Duodenal mucosa (tissue), 2 donors: ENCODE results near the gene GPR63.

ENCODE experiments used
- H3K27ac ChIP-seq: one replicate; pipeline ENCODE4 v1.7.0; 2013; ENCODE audit warnings: low read depth, low read length
- H3K27me3 ChIP-seq, 2 donors: one replicate each; pipeline ENCODE4 v1.7.0; 2013; ENCODE audit warnings: low read length in 2 of 2, control low read depth in 1 of 2; ENCODE audit not compliant: insufficient read depth in 2 of 2, control insufficient read depth in 1 of 2
- H3K36me3 ChIP-seq, 2 donors: one replicate each; pipeline ENCODE4 v1.7.0; 2013; ENCODE audit warnings: low read length in 2 of 2, control low read depth in 1 of 2; ENCODE audit not compliant: insufficient read depth in 2 of 2, control insufficient read depth in 1 of 2
- H3K4me1 ChIP-seq, 2 donors: one replicate each; pipeline ENCODE4 v1.7.0; 2013; ENCODE audit warnings: low read length in 2 of 2, control low read depth in 1 of 2; ENCODE audit not compliant: insufficient read depth in 2 of 2, control insufficient read depth in 1 of 2
- H3K4me3 ChIP-seq, 2 donors: one replicate each; pipeline ENCODE4 v1.7.0; 2013; ENCODE audit warnings: low read length in 2 of 2, low read depth in 1 of 2
- H3K9ac ChIP-seq, 2 donors: one replicate each; pipeline ENCODE4 v1.7.0; 2013; ENCODE audit warnings: low read length in 2 of 2, low read depth in 1 of 2
- H3K9me3 ChIP-seq, 2 donors: one replicate each; pipeline ENCODE4 v1.7.0; 2013; ENCODE audit warnings: low read length in 2 of 2, control low read depth in 1 of 2; ENCODE audit not compliant: control insufficient read depth in 1 of 2

The GPR63 gene

DNA sequence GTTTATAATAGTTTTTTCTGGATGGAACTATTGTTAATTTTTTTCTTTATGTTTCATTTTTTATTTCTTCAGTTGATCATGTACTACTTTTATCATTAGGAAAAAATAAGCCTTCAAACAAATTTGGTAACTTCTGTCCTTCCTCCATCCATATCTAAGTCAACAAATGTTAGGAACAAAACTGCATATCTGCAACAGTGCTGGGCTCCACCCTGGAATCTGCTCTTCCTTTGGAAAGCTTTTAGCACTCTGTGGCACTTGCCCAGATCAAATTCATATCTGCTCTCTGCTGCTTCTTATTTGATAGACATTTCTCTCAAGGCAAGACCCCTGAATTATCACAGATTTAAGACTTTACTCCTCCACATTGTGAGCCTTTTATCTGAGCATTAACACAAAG lies 24.3 kb upstream of the GPR63 start:
- H3K9me3 ChIP-seq, result no peaks in the 10 kb centered on the region
- no peak overlapping the region for H3K27ac ChIP-seq
- H3K27me3 ChIP-seq, result no peaks in the 10 kb centered on the region
- no peak overlapping the region for H3K9ac ChIP-seq
- no peaks in the 10 kb centered on the region for H3K4me1 ChIP-seq
- no peaks in the 10 kb centered on the region for H3K36me3 ChIP-seq
- no peak overlapping the region for H3K4me3 ChIP-seq

DNA sequence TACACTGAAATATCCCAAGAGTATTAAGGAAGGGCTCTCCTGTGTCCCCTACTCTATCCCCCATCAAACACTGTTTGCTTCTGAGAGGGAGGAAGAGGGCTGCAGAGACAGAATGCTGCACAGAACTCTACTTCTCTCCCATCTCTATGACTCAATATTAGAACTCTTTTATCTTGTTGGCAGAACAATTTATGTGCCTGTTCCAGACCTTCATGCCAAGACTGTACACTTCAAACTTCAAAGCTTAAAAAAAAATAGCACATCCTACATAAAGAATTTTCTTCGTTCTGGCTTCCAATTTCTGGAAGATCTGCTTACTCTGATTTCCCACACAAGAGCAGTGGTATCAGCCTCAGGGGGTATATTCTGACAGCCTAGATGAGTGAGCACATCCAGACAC lies 19.6 kb upstream of the GPR63 start:
- Histone ChIP-seq H3K9ac (no peak overlapping the region), H3K36me3 (no peaks in the 10 kb centered on the region), H3K9me3 (no peaks in the 10 kb centered on the region), H3K27me3 (no peaks in the 10 kb centered on the region), H3K4me1 (no peaks in the 10 kb centered on the region), H3K27ac (no peak overlapping the region), H3K4me3 (no peak overlapping the region)

DNA sequence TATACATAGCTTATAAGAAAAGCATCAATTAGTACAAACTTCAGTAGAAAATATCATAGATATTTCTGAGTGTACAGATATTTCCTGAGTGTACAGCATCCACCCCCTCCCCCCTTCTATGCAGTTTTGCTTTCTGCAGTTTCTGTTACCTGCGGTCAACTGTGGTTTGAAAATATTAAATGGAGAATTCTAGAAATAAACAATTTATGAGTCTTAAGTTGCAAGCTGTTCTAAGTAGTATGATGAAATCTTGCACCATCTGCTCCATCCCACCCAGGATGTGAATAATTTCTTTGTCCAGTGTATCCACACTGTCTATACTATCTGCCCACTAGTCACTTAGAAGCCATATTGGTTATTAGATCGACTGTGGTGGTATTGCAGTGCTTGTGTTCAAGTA lies 15.8 kb upstream of the GPR63 start:
- Histone ChIP-seq H3K4me1 (no peaks in the 10 kb centered on the region), H3K9me3 (no peaks in the 10 kb centered on the region), H3K27me3 (no peaks in the 10 kb centered on the region), H3K36me3 (no peaks in the 10 kb centered on the region), H3K9ac (no peak overlapping the region), H3K4me3 (no peak overlapping the region), H3K27ac (no peak overlapping the region)

DNA sequence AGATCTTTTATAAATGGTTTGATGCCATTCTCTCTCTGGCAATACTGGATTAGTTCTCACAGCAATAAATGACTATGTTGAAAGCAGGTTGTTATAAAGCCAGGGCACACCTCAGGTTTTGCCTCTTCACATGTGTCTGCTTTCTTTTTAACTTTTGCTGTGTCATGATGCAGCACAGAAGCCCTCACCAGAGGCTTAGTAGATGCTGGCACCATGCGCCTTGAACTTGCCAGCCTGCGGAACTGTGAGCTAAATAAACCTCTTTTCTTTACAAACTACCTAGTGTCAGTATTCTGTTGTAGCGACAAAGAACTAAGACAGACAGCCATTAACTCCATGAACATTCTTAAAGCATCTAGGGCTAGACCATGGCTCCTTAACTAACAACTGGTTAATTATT lies 15.3 kb upstream of the GPR63 start:
- no peaks in the 10 kb centered on the region for H3K36me3 ChIP-seq
- H3K4me3 ChIP-seq, result no peak overlapping the region
- no peaks in the 10 kb centered on the region for H3K9me3 ChIP-seq
- H3K9ac ChIP-seq, result no peak overlapping the region
- H3K27ac ChIP-seq, result no peak overlapping the region
- no peaks in the 10 kb centered on the region for H3K4me1 ChIP-seq
- no peaks in the 10 kb centered on the region for H3K27me3 ChIP-seq

DNA sequence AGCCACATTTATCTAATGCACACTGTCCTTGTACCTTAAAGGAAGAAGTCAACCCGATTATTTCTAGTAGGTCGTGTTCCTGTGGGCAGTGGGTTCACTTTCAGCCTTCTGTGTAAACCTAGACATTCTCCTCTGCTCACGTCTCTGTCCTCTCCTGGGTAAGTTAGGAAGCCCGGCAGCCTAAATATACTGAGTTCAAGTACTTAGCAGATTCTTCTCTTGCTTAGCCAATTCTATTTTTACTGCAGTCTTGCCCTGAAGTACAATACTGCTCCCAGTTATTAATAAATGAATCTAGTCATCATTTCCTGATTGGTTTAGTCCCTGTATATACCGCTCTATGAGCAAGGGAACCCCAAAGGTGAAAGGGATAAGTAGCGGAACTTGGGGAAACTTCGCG lies 14.6 kb upstream of the GPR63 start:
- Histone ChIP-seq H3K36me3 (no peaks in the 10 kb centered on the region), H3K27me3 (no peaks in the 10 kb centered on the region), H3K27ac (no peak overlapping the region), H3K9ac (no peak overlapping the region), H3K4me3 (no peak overlapping the region), H3K4me1 (no peaks in the 10 kb centered on the region), H3K9me3 (no peaks in the 10 kb centered on the region)

DNA sequence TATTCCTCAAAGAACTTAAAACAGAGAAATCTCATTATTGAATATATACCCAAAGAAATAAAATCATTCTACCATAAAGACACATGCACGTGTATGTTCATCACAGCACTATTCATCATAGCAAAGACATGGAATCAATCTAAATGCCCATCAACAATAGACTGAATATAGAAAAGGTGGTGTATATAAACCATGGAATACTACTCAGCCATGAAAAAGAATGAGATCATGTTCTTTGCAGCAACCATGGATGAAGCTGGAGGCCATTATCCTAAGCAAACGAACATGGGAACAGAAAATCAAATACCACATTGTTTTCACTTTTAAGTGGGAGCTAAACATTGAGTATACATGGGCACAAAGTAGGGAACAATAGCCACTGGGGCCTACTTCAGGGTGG lies 12.3 kb upstream of the GPR63 start:
- H3K4me3 ChIP-seq, result no peak overlapping the region
- H3K9ac ChIP-seq, result no peak overlapping the region
- no peak overlapping the region for H3K27ac ChIP-seq
- no peaks in the 10 kb centered on the region for H3K4me1 ChIP-seq
- no peaks in the 10 kb centered on the region for H3K36me3 ChIP-seq
- no peaks in the 10 kb centered on the region for H3K9me3 ChIP-seq
- no peaks in the 10 kb centered on the region for H3K27me3 ChIP-seq

DNA sequence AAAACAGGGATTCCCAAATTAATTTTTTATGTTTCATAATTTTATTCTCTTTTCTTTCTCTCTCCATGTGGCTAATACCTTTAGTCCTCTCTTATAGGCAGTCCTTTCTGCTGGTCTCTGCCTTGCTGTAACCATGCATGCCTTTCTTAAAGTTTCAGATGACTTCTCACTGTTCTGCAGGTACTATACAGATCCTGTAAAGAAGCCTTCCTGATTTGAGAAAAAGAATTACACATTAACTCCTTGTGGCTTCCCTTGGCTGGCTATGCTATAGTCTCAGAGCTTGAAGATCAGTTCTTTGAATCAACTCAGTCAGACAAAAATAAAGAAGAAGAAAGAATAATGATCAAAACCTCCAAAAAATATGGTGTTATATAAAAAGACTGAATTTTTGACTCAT lies 7.3 kb upstream of the GPR63 start:
- H3K27ac ChIP-seq, result no peak overlapping the region
- H3K27me3 ChIP-seq, result no peaks in the 10 kb centered on the region
- no peak overlapping the region for H3K9ac ChIP-seq
- H3K9me3 ChIP-seq, result no peaks in the 10 kb centered on the region
- no peaks in the 10 kb centered on the region for H3K36me3 ChIP-seq
- no peak overlapping the region for H3K4me3 ChIP-seq
- no peaks in the 10 kb centered on the region for H3K4me1 ChIP-seq

DNA sequence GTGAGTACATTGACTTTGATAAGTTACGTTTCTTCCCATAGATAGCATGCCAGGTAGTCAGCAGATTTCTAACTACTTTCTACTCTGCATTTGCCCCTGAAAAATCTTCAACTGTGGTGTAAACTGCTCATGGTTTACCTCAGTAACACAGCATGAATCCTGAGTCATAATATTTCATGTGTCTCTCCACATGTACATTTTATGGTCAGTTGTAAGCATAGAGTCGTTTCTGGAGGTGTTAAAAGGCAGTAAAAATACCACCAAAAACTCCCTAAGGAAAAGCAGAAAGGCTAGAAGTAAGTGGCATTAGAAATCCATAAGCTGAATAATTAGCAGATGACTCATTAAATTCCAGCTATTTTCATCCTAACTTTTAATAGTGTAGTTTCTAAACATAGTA lies 4.1 kb upstream of the GPR63 start:
- Histone ChIP-seq H3K27me3 (peaks cover 12 to 15% of the 10 kb centered on the region in 2 donors), H3K9me3 (no peaks in the 10 kb centered on the region), H3K36me3 (no peaks in the 10 kb centered on the region), H3K9ac (no peak overlapping the region), H3K27ac (no peak overlapping the region), H3K4me3 (no peak overlapping the region), H3K4me1 (peaks cover 0 to 7% of the 10 kb centered on the region in 2 donors)

DNA sequence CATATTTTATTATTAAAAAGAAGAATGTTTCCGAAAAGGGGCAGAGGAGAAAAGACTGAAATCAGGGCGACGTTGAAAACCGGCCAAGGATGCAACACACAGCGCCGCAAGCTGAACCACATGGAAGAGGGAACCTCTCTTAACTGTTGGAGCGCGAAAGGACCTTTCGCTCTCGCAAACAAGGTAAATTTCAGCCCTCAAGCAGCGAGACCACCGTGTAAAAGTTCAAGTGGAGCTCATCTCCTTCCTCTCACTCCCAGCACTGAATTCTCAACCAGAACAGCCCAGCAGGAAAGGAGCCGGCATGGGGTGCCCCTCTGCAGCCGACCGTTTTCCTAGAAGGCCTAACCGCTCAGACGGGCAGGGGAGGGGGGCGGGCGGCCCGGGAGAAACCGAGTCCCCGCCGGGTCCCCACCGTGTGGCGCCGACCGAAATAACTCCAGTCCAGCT lies 621 bp downstream of the GPR63 start:
- peak overlapping the region; percentile 58 to 59 for H3K9ac ChIP-seq

DNA sequence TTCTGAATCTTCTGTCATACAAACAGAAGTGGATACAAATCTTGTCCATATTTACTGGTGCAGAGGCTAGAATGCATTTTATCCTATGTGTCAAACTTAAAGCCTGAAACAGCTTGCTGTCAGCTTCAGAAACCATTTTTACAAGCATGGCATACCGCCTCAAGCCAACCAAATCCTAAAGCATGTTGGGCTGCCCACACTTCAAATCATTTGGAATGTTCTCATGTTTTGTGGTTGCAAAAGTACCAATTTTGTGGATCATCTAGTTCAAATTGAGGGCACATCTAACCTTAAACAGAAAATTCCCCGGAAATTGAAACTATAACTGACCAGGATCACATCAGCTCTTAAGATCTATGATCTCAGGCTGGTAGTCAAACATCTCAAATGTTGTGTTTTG lies 3.2 kb downstream of the GPR63 start:
- Histone ChIP-seq H3K4me3 (no peak overlapping the region), H3K9ac (no peak overlapping the region), H3K27me3 (peaks cover 12 to 14% of the 10 kb centered on the region in 2 donors)

More for the DNA sequence above, 621 bp downstream of the GPR63 start:
- Histone ChIP-seq H3K36me3 (no peaks in the 10 kb centered on the region), H3K9me3 (no peaks in the 10 kb centered on the region), H3K27ac (no peak overlapping the region), H3K4me3 (peak overlapping the region; percentile 83 to 84), H3K4me1 (peaks cover 0 to 7% of the 10 kb centered on the region in 2 donors), H3K27me3 (peaks cover 12 to 18% of the 10 kb centered on the region in 2 donors)

DNA sequence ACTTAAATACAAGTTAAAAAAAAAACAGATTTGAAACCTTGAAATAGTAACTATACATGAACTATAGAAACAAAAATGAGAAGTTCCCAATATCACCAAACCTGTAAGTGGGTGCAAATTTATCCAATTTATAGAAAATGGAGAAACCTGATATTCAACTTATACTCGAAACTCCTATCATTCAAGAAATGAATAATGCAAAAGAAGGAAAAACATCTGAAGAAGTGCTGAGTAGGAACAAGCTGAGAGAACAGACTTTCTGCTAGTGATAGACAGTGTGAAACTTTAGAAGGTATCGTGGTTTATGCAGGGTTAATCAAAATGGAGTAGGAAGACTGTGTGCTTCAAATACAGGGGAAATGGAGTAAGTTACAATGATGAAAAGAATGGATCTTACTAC lies 4.5 kb downstream of the GPR63 start:
- no peak overlapping the region for H3K9ac ChIP-seq
- no peak overlapping the region for H3K4me3 ChIP-seq
- peaks cover 0 to 4% of the 10 kb centered on the region in 2 donors for H3K4me1 ChIP-seq
- H3K27ac ChIP-seq, result no peak overlapping the region
- H3K27me3 ChIP-seq, result peaks cover 2 to 7% of the 10 kb centered on the region in 2 donors
- no peaks in the 10 kb centered on the region for H3K9me3 ChIP-seq
- H3K36me3 ChIP-seq, result no peaks in the 10 kb centered on the region

More for the DNA sequence above, 3.2 kb downstream of the GPR63 start:
- H3K4me1 ChIP-seq, result peaks cover 0 to 7% of the 10 kb centered on the region in 2 donors
- no peaks in the 10 kb centered on the region for H3K36me3 ChIP-seq
- no peaks in the 10 kb centered on the region for H3K9me3 ChIP-seq
- no peak overlapping the region for H3K27ac ChIP-seq
